Measurements from ENCODE around the gene ATE1. TPM values are rescaled to one million over a fixed set of nuclear protein-coding genes. Genes with fewer than 3 reads are reported as not detected.

The ATE1 gene
- total and polyA plus RNA-seq, 2 donors (not counting 1 experiment from before 2014, with no cell fraction given): 8.2 to 32.0 TPM

DNA sequence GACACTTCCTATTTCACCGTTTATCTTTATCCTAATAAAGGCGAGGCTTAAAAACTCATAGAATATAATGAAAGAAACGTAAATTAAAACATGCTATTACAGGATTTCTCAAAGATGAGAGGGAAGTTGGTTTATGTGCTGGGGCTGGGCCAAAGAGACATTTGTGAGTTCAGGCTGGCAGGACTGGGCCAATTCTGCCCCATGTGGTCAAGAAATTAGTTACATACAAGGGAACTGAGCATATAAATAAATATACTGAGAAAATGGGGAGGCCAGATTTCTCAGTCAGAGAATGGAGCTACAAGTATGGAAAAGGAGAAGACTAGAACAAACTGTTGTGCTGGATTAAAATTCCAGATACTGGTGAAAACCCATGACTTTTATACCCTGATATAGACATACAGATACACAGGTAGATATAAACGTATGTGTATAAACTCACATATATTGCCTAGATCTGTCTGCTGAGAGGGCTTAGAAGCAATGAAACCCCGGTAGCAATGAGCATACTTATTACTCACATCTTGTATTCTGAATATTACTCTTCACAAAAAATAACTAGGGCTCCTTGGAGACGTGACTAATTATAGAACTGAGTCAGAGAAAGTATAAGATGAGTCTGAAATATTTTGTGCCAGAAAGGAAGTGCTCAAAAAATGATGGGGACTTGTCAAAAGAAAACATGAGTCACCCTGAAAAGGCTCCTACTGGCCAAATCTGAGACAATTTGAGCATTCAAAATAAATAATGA lies 173.9 kb downstream of the ATE1 start:
- Mint-ChIP-seq H3K27ac (no peak overlapping the region), H3K9me3 (ENCODE audit: insufficient read depth) (peaks cover 9% of the 10 kb centered on the region), H3K27me3 (no peaks in the 10 kb centered on the region), H3K4me1 (no peaks in the 10 kb centered on the region), H3K4me3 (no peak overlapping the region)
- POLR2A ChIA-PET: no interaction called here
- TF ChIP-seq, protein P1, sequence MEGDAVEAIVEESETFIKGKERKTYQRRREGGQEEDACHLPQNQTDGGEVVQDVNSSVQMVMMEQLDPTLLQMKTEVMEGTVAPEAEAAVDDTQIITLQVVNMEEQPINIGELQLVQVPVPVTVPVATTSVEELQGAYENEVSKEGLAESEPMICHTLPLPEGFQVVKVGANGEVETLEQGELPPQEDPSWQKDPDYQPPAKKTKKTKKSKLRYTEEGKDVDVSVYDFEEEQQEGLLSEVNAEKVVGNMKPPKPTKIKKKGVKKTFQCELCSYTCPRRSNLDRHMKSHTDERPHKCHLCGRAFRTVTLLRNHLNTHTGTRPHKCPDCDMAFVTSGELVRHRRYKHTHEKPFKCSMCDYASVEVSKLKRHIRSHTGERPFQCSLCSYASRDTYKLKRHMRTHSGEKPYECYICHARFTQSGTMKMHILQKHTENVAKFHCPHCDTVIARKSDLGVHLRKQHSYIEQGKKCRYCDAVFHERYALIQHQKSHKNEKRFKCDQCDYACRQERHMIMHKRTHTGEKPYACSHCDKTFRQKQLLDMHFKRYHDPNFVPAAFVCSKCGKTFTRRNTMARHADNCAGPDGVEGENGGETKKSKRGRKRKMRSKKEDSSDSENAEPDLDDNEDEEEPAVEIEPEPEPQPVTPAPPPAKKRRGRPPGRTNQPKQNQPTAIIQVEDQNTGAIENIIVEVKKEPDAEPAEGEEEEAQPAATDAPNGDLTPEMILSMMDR (IDR thresholded peaks at IDR 0.05): no peak
- TF ChIP-seq EZH2 (IDR thresholded peaks at IDR 0.05; ENCODE audit: borderline replicate concordance, insufficient read depth, low read depth, low read length, poor library complexity, severe bottlenecking): no peak
- Histone ChIP-seq H3K4me2 (replicated peaks; ENCODE audit: low read depth, low read length, poor library complexity, severe bottlenecking) (no peak overlapping the region), H4K20me1 (ENCODE audit: control insufficient read depth, insufficient read depth, low read length, poor library complexity, severe bottlenecking) (no peaks in the 10 kb centered on the region), H3K4me1 (ENCODE audit: control insufficient read depth in 2 of 2, insufficient read depth in 2 of 2, low read length in 2 of 2) (no peaks in the 10 kb centered on the region), H3K79me2 (ENCODE audit: control insufficient read depth, insufficient read depth, low read length) (no peaks in the 10 kb centered on the region), H3K36me3 (replicated peaks in 1 of 2; ENCODE audit: control extremely low read depth in 1 of 2, control insufficient read depth in 1 of 2, extremely low read depth in 1 of 2, insufficient read depth in 2 of 2, low read length in 1 of 2) (peaks cover 0 to 1% of the 10 kb centered on the region in 2 experiments), H3K9ac (ENCODE audit: low read length) (no peak overlapping the region), H3K9me3 (ENCODE audit: control extremely low read depth in 1 of 3, control insufficient read depth in 2 of 3, insufficient read depth in 1 of 3, low read length in 2 of 3) (peaks cover 8 to 16% (median 10%) of the 10 kb centered on the region in 3 donors), H3K27ac (ENCODE audit: low read length in 2 of 2) (no peak overlapping the region), H3K4me3 (ENCODE audit: control extremely low read depth in 1 of 5, extremely low read depth in 1 of 5, insufficient read depth in 1 of 5, low read depth in 2 of 5, low read length in 4 of 5) (no peak overlapping the region), H2AFZ (ENCODE audit: insufficient read depth, low read depth, low read length, poor library complexity, severe bottlenecking) (no peak overlapping the region), H3K27me3 (replicated peaks in 1 of 4; ENCODE audit: control extremely low read depth in 1 of 4, control insufficient read depth in 3 of 4, insufficient read depth in 4 of 4, low read length in 3 of 4) (no peaks in the 10 kb centered on the region)
- intact Hi-C loops (cut with micrococcal nuclease): no loop called here
- no CpG with 5 or more reads among the region's 6 CpGs for WGBS (ENCODE audit: insufficient coverage)
- CTCF ChIA-PET: no interaction called here
- DNase-seq (no peak), ATAC-seq (ENCODE audit: low read depth) (no peak)

DNA sequence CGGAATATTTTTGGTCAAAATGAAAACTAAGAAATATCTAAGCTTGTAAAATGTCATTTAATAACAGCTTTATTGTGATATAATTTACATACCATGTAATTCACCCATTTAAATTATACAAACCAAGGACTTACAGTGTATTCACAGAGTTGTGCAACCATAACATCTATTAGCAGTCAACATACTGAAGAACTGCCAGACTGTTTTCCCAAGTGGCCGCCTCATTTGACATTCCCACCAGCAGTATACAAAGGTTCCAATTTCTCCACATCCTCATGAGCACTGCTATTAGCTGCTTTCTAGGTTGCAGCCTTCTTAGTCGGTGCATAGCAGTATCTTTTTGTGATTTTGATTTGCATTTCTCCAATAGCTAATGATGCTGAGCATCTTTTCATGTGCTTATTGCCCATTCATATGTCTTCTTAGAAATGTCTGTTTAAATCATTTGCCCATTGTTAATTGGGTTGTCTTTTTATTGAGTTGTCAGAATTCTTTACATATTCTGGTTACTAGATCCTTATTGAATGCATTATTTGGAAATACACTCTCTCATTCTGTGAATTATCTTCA lies 176.6 kb downstream of the ATE1 start:
- WGBS (ENCODE audit: insufficient coverage): 100% methylated on average over 1 of the region's 3 CpGs
- H3K9me3 Mint-ChIP-seq (ENCODE audit: insufficient read depth): peaks cover 3% of the 10 kb centered on the region
- intact Hi-C loops (cut with micrococcal nuclease): no loop called here
- peaks cover 0 to 1% of the 10 kb centered on the region in 2 experiments for H3K36me3 ChIP-seq (replicated peaks in 1 of 2; ENCODE audit: control extremely low read depth in 1 of 2, control insufficient read depth in 1 of 2, extremely low read depth in 1 of 2, insufficient read depth in 2 of 2, low read length in 1 of 2)
- H3K79me2 ChIP-seq (ENCODE audit: control insufficient read depth, insufficient read depth, low read length): no peaks in the 10 kb centered on the region
- no peaks in the 10 kb centered on the region for H3K27me3 Mint-ChIP-seq
- ChIA-PET POLR2A (no interaction called here), CTCF (no interaction called here)
- H3K4me1 Mint-ChIP-seq: no peaks in the 10 kb centered on the region
- no peak for ATAC-seq (ENCODE audit: low read depth)
- H3K27ac ChIP-seq (ENCODE audit: low read length in 2 of 2): no peak overlapping the region
- no peaks in the 10 kb centered on the region for H4K20me1 ChIP-seq (ENCODE audit: control insufficient read depth, insufficient read depth, low read length, poor library complexity, severe bottlenecking)
- H3K4me2 ChIP-seq (replicated peaks; ENCODE audit: low read depth, low read length, poor library complexity, severe bottlenecking): no peak overlapping the region
- H2AFZ ChIP-seq (ENCODE audit: insufficient read depth, low read depth, low read length, poor library complexity, severe bottlenecking): no peak overlapping the region
- H3K4me3 ChIP-seq (ENCODE audit: control extremely low read depth in 1 of 5, extremely low read depth in 1 of 5, insufficient read depth in 1 of 5, low read depth in 2 of 5, low read length in 4 of 5): no peak overlapping the region
- no peak for DNase-seq
- no peaks in the 10 kb centered on the region for H3K27me3 ChIP-seq (replicated peaks in 1 of 4; ENCODE audit: control extremely low read depth in 1 of 4, control insufficient read depth in 3 of 4, insufficient read depth in 4 of 4, low read length in 3 of 4)
- H3K4me1 ChIP-seq (ENCODE audit: control insufficient read depth in 2 of 2, insufficient read depth in 2 of 2, low read length in 2 of 2): no peaks in the 10 kb centered on the region
- TF ChIP-seq, protein P1 (IDR thresholded peaks at IDR 0.05): no peak
- no peak for TF ChIP-seq EZH2 (IDR thresholded peaks at IDR 0.05; ENCODE audit: borderline replicate concordance, insufficient read depth, low read depth, low read length, poor library complexity, severe bottlenecking)
- peaks cover 0 to 4% (median 3%) of the 10 kb centered on the region in 3 donors for H3K9me3 ChIP-seq (ENCODE audit: control extremely low read depth in 1 of 3, control insufficient read depth in 2 of 3, insufficient read depth in 1 of 3, low read length in 2 of 3)
- no peak overlapping the region for H3K4me3 Mint-ChIP-seq
- no peak overlapping the region for H3K27ac Mint-ChIP-seq
- no peak overlapping the region for H3K9ac ChIP-seq (ENCODE audit: low read length)

All from B cell (primary cell).